Neural crest cell (in vitro differentiated cells): ENCODE data around the gene FAM161A. TPM values are rescaled to one million over a fixed set of nuclear protein-coding genes. Genes with fewer than 3 reads are reported as not detected.
"Not testable (repeated sequence)": the region's sequence is repeated elsewhere in the genome, so short reads cannot be mapped to it uniquely, and the experiment has no call there.

Source experiments
- DNase-seq: peaks from one replicate; pipeline ENCODE4 v3.0.0; 2021; ENCODE audit warnings: low read depth, mixed read lengths, low spot score
- H3K27ac Mint-ChIP-seq: one replicate; pipeline ENCODE4 v1.8.0; 2021; ENCODE audit warnings: mild to moderate bottlenecking, mixed read lengths; ENCODE audit not compliant: unreplicated experiment
- H3K27me3 Mint-ChIP-seq: 2 replicates; pipeline ENCODE4 v1.8.0; 2021; ENCODE audit warnings: low read depth, mild to moderate bottlenecking, mixed read lengths
- H3K36me3 Mint-ChIP-seq: 2 replicates; pipeline ENCODE4 v1.8.0; 2021; ENCODE audit warnings: low read depth, mild to moderate bottlenecking, mixed read lengths
- H3K4me1 Mint-ChIP-seq: 2 replicates; pipeline ENCODE4 v1.8.0; 2021; ENCODE audit warnings: mixed read lengths
- H3K4me3 Mint-ChIP-seq: one replicate; pipeline ENCODE4 v1.8.0; 2021; ENCODE audit warnings: mild to moderate bottlenecking, mixed read lengths
- H3K9me3 Mint-ChIP-seq: 2 replicates; pipeline ENCODE4 v1.8.0; 2021; ENCODE audit warnings: mixed read lengths
- total RNA-seq: library from RNA; stranded (reverse); gene quantifications from 2 replicates; pipeline ENCODE4 v1.2.1, GENCODE V29; 2021
- TF ChIP-seq, protein P1 (sequence below): fragments of 200-600 bp; sonication (generic); conservative IDR thresholded peaks from 2 replicates; pipeline ENCODE4 v1.5.0; 2021; ENCODE audit warnings: antibody characterized with exemption, mild to moderate bottlenecking

FAM161A gene
- total RNA-seq, 1 donor from 2014 or later = 23.4 TPM

- TF ChIP-seq, protein P1, sequence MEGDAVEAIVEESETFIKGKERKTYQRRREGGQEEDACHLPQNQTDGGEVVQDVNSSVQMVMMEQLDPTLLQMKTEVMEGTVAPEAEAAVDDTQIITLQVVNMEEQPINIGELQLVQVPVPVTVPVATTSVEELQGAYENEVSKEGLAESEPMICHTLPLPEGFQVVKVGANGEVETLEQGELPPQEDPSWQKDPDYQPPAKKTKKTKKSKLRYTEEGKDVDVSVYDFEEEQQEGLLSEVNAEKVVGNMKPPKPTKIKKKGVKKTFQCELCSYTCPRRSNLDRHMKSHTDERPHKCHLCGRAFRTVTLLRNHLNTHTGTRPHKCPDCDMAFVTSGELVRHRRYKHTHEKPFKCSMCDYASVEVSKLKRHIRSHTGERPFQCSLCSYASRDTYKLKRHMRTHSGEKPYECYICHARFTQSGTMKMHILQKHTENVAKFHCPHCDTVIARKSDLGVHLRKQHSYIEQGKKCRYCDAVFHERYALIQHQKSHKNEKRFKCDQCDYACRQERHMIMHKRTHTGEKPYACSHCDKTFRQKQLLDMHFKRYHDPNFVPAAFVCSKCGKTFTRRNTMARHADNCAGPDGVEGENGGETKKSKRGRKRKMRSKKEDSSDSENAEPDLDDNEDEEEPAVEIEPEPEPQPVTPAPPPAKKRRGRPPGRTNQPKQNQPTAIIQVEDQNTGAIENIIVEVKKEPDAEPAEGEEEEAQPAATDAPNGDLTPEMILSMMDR = no peak
- Mint-ChIP-seq H3K27me3 (no peaks in the 10 kb centered on the region), H3K9me3 (no peaks in the 10 kb centered on the region), H3K4me3 (peak overlapping the region; percentile 99), H3K4me1 (peaks cover 28% of the 10 kb centered on the region), H3K36me3 (peaks cover 8% of the 10 kb centered on the region), H3K27ac (peak overlapping the region; percentile 100)
- no peak for DNase-seq
Measured at GRCh38 chr2:61887717-61888266, 33.9 kb upstream of the FAM161A start.

DNA sequence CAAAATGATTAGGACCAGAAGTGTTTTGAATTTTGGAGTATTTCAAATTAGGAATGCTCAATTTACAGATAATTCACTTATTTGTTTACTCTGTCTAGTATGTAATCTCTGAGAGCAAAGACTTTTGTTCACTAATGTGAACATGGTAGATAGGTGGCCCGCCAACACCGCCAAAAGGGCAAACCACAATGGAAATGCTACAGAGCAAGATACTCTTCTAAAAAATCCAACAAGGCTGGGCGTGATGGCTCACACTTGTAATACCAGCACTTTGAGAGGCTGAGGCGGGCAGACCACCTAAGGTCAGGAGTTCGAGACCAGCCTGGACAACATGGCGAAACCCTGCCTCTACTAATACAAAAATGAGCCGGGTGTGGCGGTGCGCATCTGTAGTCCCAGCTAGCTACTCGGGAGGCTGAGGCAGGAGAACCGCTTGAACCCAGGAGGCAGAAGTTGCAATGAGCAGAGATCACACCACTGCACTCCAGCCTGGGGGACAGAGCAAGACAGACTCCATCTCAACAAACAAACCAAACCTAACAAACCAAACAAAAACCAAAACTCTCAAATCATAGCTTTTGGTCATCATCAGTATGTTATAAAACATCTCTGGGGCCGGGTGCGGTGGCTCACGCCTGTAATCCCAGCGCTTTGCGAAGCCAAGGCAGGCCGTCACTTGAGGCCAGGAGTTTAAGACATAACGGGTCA is 32.2 kb upstream of the FAM161A start:
- peak overlapping the region; percentile 92 for H3K27ac Mint-ChIP-seq
- H3K4me3 Mint-ChIP-seq = peak overlapping the region; percentile 99
- H3K36me3 Mint-ChIP-seq = peaks cover 8% of the 10 kb centered on the region
- peaks cover 28% of the 10 kb centered on the region for H3K4me1 Mint-ChIP-seq
- TF ChIP-seq, protein P1 = no peak
- H3K9me3 Mint-ChIP-seq = no peaks in the 10 kb centered on the region
- DNase-seq = no peak
- no peaks in the 10 kb centered on the region for H3K27me3 Mint-ChIP-seq

DNA sequence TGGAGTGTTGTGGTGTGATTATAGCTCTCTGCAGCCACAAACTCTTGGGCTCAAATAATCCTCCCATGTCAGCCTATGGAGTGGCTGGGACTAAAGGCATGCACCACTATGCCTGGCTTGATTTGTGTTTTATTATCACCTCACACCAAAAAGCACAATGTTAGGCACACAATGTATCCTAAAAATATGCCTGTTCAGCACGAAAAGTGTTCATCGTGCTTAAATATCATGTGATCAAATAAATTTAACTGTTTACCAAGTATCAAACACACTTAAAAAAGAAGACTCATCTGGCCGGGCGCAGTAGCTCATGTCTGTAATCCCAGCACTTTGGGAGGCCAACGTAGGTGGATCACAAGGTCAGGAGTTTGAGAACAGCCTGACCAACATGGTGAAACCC is 29.0 kb upstream of the FAM161A start:
- TF ChIP-seq, protein P1 = no peak
- Mint-ChIP-seq H3K4me3 (no peak overlapping the region), H3K36me3 (peaks cover 11% of the 10 kb centered on the region), H3K27me3 (no peaks in the 10 kb centered on the region), H3K9me3 (no peaks in the 10 kb centered on the region), H3K4me1 (peaks cover 21% of the 10 kb centered on the region), H3K27ac (no peak overlapping the region)
- DNase-seq = no peak

GRCh38 chr2:61879351-61879750 is 25.5 kb upstream of the FAM161A start:
- H3K27ac Mint-ChIP-seq, DNase-seq, H3K27me3 Mint-ChIP-seq, H3K9me3 Mint-ChIP-seq, H3K36me3 Mint-ChIP-seq, H3K4me3 Mint-ChIP-seq, H3K4me1 Mint-ChIP-seq: not testable (repeated sequence)

GRCh38 chr2:61878761-61879160 is 24.9 kb upstream of the FAM161A start:
- no peaks in the 10 kb centered on the region for H3K4me1 Mint-ChIP-seq
- no peaks in the 10 kb centered on the region for H3K9me3 Mint-ChIP-seq
- H3K27ac Mint-ChIP-seq = no peak overlapping the region
- no peaks in the 10 kb centered on the region for H3K27me3 Mint-ChIP-seq
- peaks cover 9% of the 10 kb centered on the region for H3K36me3 Mint-ChIP-seq
- no peak for DNase-seq
- TF ChIP-seq, protein P1 = no peak
- no peak overlapping the region for H3K4me3 Mint-ChIP-seq

GRCh38 chr2:61877571-61878245 is 23.8 kb upstream of the FAM161A start:
- TF ChIP-seq, protein P1 = no peak
- no peak for DNase-seq
- Mint-ChIP-seq H3K27ac (no peak overlapping the region), H3K36me3 (peaks cover 9% of the 10 kb centered on the region), H3K4me1 (no peaks in the 10 kb centered on the region), H3K4me3 (no peak overlapping the region), H3K9me3 (no peaks in the 10 kb centered on the region), H3K27me3 (no peaks in the 10 kb centered on the region)
